Fibroblast of lung (primary cell): ENCODE measurements around the gene STARD3. TPM values are rescaled to one million over a fixed set of nuclear protein-coding genes. Genes with fewer than 3 reads are reported as not detected.
"Not testable (repeated sequence)": the region's sequence is repeated elsewhere in the genome, so short reads cannot be mapped to it uniquely, and the experiment has no call there.

Experiments used
- DNase-seq, 2 donors: peaks; one replicate each; pipeline versions ENCODE4 v3.0.0 to v3.0.0-alpha.2; 2010; ENCODE audit warnings: low read depth in 2 of 2
- H2AFZ ChIP-seq: 2 replicates; pipeline ENCODE4 v1.5.1; 2012; ENCODE audit warnings: low read length, control low read depth, inconsistent platforms
- H3K27ac ChIP-seq: 2 replicates; pipeline ENCODE4 v1.5.1; 2011; ENCODE audit warnings: low read length, control low read depth; ENCODE audit not compliant: insufficient read depth
- H3K27me3 ChIP-seq: 2 replicates; pipeline ENCODE4 v1.5.1; 2011; ENCODE audit warnings: mild to moderate bottlenecking, low read length; ENCODE audit not compliant: control insufficient read depth, insufficient read depth
- H3K36me3 ChIP-seq: 2 replicates; pipeline ENCODE4 v1.5.1; 2011; ENCODE audit warnings: low read length; ENCODE audit not compliant: control insufficient read depth, insufficient read depth
- H3K4me1 ChIP-seq: 2 replicates; pipeline ENCODE4 v1.5.1; 2011; ENCODE audit warnings: low read length; ENCODE audit not compliant: control insufficient read depth, insufficient read depth; ENCODE audit errors: extremely low read depth
- H3K4me2 ChIP-seq: 2 replicates; pipeline ENCODE4 v1.5.1; 2011; ENCODE audit warnings: low read length, control low read depth; ENCODE audit not compliant: insufficient read depth; ENCODE audit errors: extremely low read depth
- H3K4me3 ChIP-seq, 4 experiments: fragments of 200-600 bp in 1 of 4; sonication (generic) in 1 of 4; replicated peaks in 1 of 4; 2 replicates each; pipeline ENCODE4 v1.5.1; 2011 to 2016; ENCODE audit warnings: low read length in 4 of 4, low read depth in 3 of 4, mild to moderate bottlenecking in 3 of 4, control low read depth in 2 of 4, inconsistent platforms in 1 of 4, mixed read lengths in 1 of 4; ENCODE audit not compliant: insufficient read depth in 1 of 4; ENCODE audit errors: control extremely low read depth in 1 of 4
- H3K79me2 ChIP-seq: 2 replicates; pipeline ENCODE4 v1.5.1; 2012; ENCODE audit warnings: mild to moderate bottlenecking, low read length, inconsistent platforms; ENCODE audit not compliant: control insufficient read depth, insufficient read depth
- H3K9ac ChIP-seq: 2 replicates; pipeline ENCODE4 v1.5.1; 2011; ENCODE audit warnings: mild to moderate bottlenecking, low read length, control low read depth; ENCODE audit not compliant: insufficient read depth
- H3K9me3 ChIP-seq: 2 replicates; pipeline ENCODE4 v1.5.1; 2012; ENCODE audit warnings: low read depth, low read length; ENCODE audit not compliant: control insufficient read depth, insufficient read depth
- H4K20me1 ChIP-seq: 2 replicates; pipeline ENCODE4 v1.5.1; 2011; ENCODE audit warnings: low read length; ENCODE audit not compliant: control insufficient read depth, insufficient read depth; ENCODE audit errors: extremely low read depth
- EZH2 ChIP-seq: IDR thresholded peaks from 2 replicates; pipeline ENCODE4 v1.5.1; 2012; ENCODE audit warnings: low read length, control low read depth, mild to moderate bottlenecking; ENCODE audit errors: missing control alignments
- polyA plus RNA-seq, 2 donors: library from polyadenylated mRNA; depleted of rRNA in 1 of 2; stranded (reverse) in 1 of 2; unstranded in 1 of 2; fragments of >200 nt; gene quantifications; 2 replicates each; pipeline ENCODE4 v1.2.1, GENCODE V29; 2011 to 2012; ENCODE audit warnings: missing spikeins in 1 of 2
- total RNA-seq: library from RNA; depleted of rRNA; stranded (reverse); fragments of >200 nt; gene quantifications from 2 replicates; pipeline ENCODE4 v1.2.1, GENCODE V29; 2014
- TF ChIP-seq, protein P1 (sequence below), 2 donors: IDR thresholded peaks in 1 of 2; conservative IDR thresholded peaks in 1 of 2; 1 replicate in 1 of 2; 2 replicates in 1 of 2; pipeline ENCODE4 v1.5.1; 2011 to 2012; ENCODE audit warnings: low read length in 2 of 2, control low read depth in 1 of 2, inconsistent platforms in 1 of 2, low read depth in 1 of 2, mild to moderate bottlenecking in 1 of 2

STARD3 gene
- total and polyA plus RNA-seq, 2 donors (not counting 1 experiment from before 2014, with no cell fraction given), result 30.4 to 31.7 TPM

DNA sequence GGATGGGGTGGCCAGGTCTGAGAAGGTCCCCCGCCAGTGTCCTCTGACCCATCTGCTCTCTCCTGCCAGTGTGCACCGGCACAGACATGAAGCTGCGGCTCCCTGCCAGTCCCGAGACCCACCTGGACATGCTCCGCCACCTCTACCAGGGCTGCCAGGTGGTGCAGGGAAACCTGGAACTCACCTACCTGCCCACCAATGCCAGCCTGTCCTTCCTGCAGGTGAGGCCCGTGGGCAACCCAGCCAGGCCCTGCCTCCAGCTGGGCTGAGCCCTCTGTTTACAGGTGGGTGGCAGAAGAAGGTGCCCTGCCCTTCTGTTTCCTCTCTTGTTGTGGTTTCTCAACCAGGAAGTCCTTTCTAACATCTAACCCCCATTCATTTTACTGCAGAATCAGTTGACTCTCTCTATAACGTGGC is 70.0 kb downstream of the STARD3 start:
- no peak overlapping the region for H3K9ac ChIP-seq
- no peak for TF ChIP-seq EZH2
- TF ChIP-seq, protein P1, sequence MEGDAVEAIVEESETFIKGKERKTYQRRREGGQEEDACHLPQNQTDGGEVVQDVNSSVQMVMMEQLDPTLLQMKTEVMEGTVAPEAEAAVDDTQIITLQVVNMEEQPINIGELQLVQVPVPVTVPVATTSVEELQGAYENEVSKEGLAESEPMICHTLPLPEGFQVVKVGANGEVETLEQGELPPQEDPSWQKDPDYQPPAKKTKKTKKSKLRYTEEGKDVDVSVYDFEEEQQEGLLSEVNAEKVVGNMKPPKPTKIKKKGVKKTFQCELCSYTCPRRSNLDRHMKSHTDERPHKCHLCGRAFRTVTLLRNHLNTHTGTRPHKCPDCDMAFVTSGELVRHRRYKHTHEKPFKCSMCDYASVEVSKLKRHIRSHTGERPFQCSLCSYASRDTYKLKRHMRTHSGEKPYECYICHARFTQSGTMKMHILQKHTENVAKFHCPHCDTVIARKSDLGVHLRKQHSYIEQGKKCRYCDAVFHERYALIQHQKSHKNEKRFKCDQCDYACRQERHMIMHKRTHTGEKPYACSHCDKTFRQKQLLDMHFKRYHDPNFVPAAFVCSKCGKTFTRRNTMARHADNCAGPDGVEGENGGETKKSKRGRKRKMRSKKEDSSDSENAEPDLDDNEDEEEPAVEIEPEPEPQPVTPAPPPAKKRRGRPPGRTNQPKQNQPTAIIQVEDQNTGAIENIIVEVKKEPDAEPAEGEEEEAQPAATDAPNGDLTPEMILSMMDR (conservative IDR thresholded peaks at IDR 0.05 in 1 of 2, IDR thresholded peaks at IDR 0.05 in 1 of 2; ENCODE audit: low read depth in 1 of 2, low read length in 2 of 2), result no peak
- H3K4me2 ChIP-seq, result no peak overlapping the region
- H3K79me2 ChIP-seq, result peaks cover 3% of the 10 kb centered on the region
- peaks cover 17% of the 10 kb centered on the region for H3K36me3 ChIP-seq
- H4K20me1 ChIP-seq, result no peaks in the 10 kb centered on the region
- H3K9me3 ChIP-seq, result no peaks in the 10 kb centered on the region
- no peak overlapping the region for H3K27ac ChIP-seq
- no peak overlapping the region for H2AFZ ChIP-seq
- no peaks in the 10 kb centered on the region for H3K27me3 ChIP-seq
- H3K4me1 ChIP-seq, result peaks cover 2% of the 10 kb centered on the region
- no peak overlapping the region for H3K4me3 ChIP-seq
- DNase-seq, result no peak

DNA sequence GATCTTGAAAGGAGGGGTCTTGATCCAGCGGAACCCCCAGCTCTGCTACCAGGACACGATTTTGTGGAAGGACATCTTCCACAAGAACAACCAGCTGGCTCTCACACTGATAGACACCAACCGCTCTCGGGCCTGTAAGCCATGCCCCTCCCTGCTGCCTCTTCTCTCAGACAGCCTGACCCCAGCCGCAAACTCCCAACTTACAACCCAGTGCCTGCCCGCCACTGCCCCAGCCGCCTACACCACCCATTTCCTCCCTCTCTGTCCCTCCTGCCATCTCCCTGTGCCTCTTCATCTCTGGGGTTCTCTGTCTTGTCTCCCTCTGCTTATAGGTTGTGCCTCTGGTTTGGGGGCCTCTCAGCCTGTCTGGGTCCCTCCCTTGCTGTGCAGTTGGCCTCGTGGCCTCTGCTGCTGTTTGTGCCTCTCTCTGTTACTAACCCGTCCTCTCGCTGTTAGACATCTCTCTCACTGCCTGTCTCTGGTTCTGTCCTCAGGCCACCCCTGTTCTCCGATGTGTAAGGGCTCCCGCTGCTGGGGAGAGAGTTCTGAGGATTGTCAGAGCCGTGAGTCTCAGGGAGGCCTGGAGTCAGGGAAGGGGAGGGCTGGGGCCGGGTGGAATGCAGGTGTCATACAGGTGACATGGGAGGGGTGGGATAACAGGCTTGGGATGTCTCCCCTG is 72.5 kb downstream of the STARD3 start:
- Histone ChIP-seq H2AFZ (no peak overlapping the region), H3K27me3 (no peaks in the 10 kb centered on the region), H3K9ac (no peak overlapping the region), H3K79me2 (peaks cover 3% of the 10 kb centered on the region), H3K4me1 (peaks cover 2% of the 10 kb centered on the region), H3K4me3 (no peak overlapping the region), H3K4me2 (no peak overlapping the region), H3K36me3 (peaks cover 18% of the 10 kb centered on the region), H3K9me3 (no peaks in the 10 kb centered on the region), H4K20me1 (no peaks in the 10 kb centered on the region), H3K27ac (no peak overlapping the region)
- no peak for DNase-seq
- TF ChIP-seq EZH2, result no peak
- TF ChIP-seq, protein P1 (conservative IDR thresholded peaks at IDR 0.05 in 1 of 2, IDR thresholded peaks at IDR 0.05 in 1 of 2; ENCODE audit: low read depth in 1 of 2, low read length in 2 of 2), result no peak

DNA sequence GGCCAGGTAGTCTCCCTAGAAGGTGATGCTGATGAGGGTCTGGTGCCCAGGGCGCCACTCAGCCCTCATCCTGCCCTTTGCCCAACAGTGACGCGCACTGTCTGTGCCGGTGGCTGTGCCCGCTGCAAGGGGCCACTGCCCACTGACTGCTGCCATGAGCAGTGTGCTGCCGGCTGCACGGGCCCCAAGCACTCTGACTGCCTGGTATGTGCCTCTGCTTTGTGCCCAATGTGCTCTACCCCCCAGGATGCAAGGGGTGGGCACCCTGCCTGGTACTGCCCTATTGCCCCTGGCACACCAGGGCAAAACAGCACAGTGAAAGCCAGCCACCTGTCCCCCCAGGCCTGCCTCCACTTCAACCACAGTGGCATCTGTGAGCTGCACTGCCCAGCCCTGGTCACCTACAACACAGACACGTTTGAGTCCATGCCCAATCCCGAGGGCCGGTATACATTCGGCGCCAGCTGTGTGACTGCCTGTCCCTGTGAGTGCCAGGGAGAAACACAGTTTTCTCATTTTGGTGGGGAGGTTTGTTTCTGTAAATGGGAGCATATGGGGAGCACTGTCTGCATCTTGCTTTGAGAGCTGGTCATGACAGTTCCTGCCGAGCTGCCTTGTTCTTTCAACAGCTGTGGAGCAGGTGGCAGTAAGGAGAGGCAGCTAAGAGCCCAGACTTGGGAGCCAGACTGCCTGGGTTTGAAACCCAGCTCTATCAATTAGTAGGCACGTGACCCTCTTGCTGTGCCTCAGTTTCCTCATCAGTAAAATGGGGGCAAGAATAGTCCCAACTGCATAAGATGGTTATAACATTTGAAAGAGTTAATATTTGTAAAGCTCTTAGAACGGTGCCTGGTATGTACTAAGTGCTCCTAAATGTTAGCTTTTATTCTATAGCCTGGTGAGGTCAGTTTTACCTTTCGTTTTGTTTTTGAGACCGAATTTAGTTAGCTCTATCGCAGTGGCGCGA is 73.3 kb downstream of the STARD3 start:
- Histone ChIP-seq H3K4me2 (no peak overlapping the region), H3K9me3 (no peaks in the 10 kb centered on the region), H3K27me3 (no peaks in the 10 kb centered on the region), H3K36me3 (peaks cover 18% of the 10 kb centered on the region), H2AFZ (no peak overlapping the region), H4K20me1 (no peaks in the 10 kb centered on the region), H3K4me1 (no peaks in the 10 kb centered on the region), H3K4me3 (no peak overlapping the region), H3K79me2 (no peaks in the 10 kb centered on the region), H3K27ac (no peak overlapping the region), H3K9ac (no peak overlapping the region)
- TF ChIP-seq, protein P1 (conservative IDR thresholded peaks at IDR 0.05 in 1 of 2, IDR thresholded peaks at IDR 0.05 in 1 of 2; ENCODE audit: low read depth in 1 of 2, low read length in 2 of 2), result no peak
- no peak for DNase-seq

DNA sequence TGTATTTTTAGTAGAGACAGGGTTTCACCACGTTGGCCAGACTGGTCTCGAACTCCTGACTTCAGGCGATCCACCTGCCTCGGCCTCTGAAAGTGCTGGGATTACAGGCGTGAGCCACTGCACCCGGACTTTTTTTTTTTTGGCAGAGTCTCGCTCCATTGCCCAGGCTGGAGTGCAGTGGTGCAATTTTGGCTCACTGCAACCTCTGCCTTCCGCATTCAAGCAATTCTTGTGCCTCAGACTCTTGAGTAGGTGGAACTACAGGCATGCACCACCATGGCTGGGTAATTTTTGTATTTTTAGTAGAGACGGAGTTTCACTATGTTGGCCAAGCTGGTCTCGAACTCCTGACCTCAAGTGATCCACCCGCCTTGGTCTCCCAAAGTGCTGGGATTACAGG is 74.1 kb downstream of the STARD3 start:
- H3K27me3 ChIP-seq, DNase-seq: not testable (repeated sequence)
- peaks cover 25% of the 10 kb centered on the region for H3K36me3 ChIP-seq

More for the DNA sequence above, 74.1 kb downstream of the STARD3 start:
- H3K4me3 ChIP-seq, H4K20me1 ChIP-seq, H3K4me2 ChIP-seq, H3K79me2 ChIP-seq, H3K27ac ChIP-seq, H3K4me1 ChIP-seq, H3K9me3 ChIP-seq, H2AFZ ChIP-seq, H3K9ac ChIP-seq: not testable (repeated sequence)
